ENCODE data around the gene AMPD2.
A peak's percentile ranks its signal among the peaks of the same experiment; 100 is the strongest.

AMPD2 gene

GRCh38 chr1:109630898-109631512, 11.4 kb downstream of the AMPD2 start:
- no peak for DNase-seq (ENCODE audit: low spot score)

GRCh38 chr1:109631513-109632505, 12.2 kb downstream of the AMPD2 start:
- DNase-seq (ENCODE audit: low spot score), result no peak

- DNase-seq (ENCODE audit: low spot score), result peak; percentile 68
Measured at GRCh38 chr1:109632671-109633346, 13.2 kb downstream of the AMPD2 start.

GRCh38 chr1:109634292-109634691, 14.7 kb downstream of the AMPD2 start:
- no peak for DNase-seq (ENCODE audit: low spot score)

GRCh38 chr1:109634771-109635750, 15.4 kb downstream of the AMPD2 start:
- DNase-seq (ENCODE audit: low spot score), result no peak

GRCh38 chr1:109635862-109636200, 16.2 kb downstream of the AMPD2 start:
- DNase-seq (ENCODE audit: low spot score), result no peak

GRCh38 chr1:109636201-109636952, 16.7 kb downstream of the AMPD2 start:
- DNase-seq (ENCODE audit: low spot score), result no peak

- no peak for DNase-seq (ENCODE audit: low spot score)
Measured at GRCh38 chr1:109637446-109637845, 17.8 kb downstream of the AMPD2 start.

GRCh38 chr1:109639063-109639840, 19.6 kb downstream of the AMPD2 start:
- DNase-seq (ENCODE audit: low spot score), result no peak

- DNase-seq (ENCODE audit: low spot score), result no peak
Measured at GRCh38 chr1:109639841-109640184, 20.2 kb downstream of the AMPD2 start.

- DNase-seq (ENCODE audit: low spot score), result peak; percentile 63
Measured at GRCh38 chr1:109640285-109640865, 20.7 kb downstream of the AMPD2 start.

- DNase-seq (ENCODE audit: low spot score), result no peak
Measured at GRCh38 chr1:109641078-109641740, 21.6 kb downstream of the AMPD2 start.

GRCh38 chr1:109641861-109642260, 22.2 kb downstream of the AMPD2 start:
- DNase-seq (ENCODE audit: low spot score), result no peak

GRCh38 chr1:109642626-109643025, 23.0 kb downstream of the AMPD2 start:
- DNase-seq (ENCODE audit: low spot score), result no peak

GRCh38 chr1:109643385-109644230, 24.0 kb downstream of the AMPD2 start:
- DNase-seq (ENCODE audit: low spot score), result peak; percentile 58

- no peak for DNase-seq (ENCODE audit: low spot score)
Measured at GRCh38 chr1:109644670-109645069, 25.0 kb downstream of the AMPD2 start.

GRCh38 chr1:109649491-109649914, 29.9 kb downstream of the AMPD2 start:
- DNase-seq (ENCODE audit: low spot score), result peak; percentile 52

- DNase-seq (ENCODE audit: low spot score), result no peak
Measured at GRCh38 chr1:109650609-109651008, 31.0 kb downstream of the AMPD2 start.
